ENCODE measurements around the gene UQCR10.

DNA sequence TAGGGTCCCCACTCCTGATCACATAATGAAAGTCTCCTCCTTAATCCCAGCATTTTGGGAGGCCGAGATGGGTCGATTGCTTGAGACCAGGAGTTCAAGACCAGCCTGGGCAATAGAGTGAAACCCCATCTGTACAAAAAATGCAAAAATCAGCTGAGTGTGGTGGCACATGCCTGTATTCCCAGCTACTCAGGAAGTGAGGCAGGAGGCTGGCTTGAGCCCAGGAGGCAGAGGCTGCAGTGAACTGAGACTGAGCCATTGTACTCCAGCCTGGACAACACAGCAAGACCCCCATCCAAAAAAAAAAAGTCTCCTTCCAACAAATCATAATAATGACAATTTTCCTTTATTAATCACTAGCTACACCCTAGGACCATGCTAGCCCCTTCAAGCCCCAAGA is 15.5 kb upstream of the UQCR10 start:
- TF ChIP-seq MXI1 (IDR thresholded peaks at IDR 0.05; ENCODE audit: borderline replicate concordance, low read depth, low read length) (no peak), MAFK (IDR thresholded peaks at IDR 0.05; ENCODE audit: low read depth, low read length) (no peak), BHLHE40 (IDR thresholded peaks at IDR 0.05; ENCODE audit: low read depth, low read length) (no peak), CEBPB (IDR thresholded peaks at IDR 0.05; ENCODE audit: low read depth, low read length) (no peak), POLR2A (IDR thresholded peaks at IDR 0.05; ENCODE audit: low read depth, low read length) (no peak), SMC3 (IDR thresholded peaks at IDR 0.05; ENCODE audit: low read depth, low read length) (no peak), RCOR1 (IDR thresholded peaks at IDR 0.05; ENCODE audit: insufficient replicate concordance, low read length) (no peak)
- TF ChIP-seq, protein P1, sequence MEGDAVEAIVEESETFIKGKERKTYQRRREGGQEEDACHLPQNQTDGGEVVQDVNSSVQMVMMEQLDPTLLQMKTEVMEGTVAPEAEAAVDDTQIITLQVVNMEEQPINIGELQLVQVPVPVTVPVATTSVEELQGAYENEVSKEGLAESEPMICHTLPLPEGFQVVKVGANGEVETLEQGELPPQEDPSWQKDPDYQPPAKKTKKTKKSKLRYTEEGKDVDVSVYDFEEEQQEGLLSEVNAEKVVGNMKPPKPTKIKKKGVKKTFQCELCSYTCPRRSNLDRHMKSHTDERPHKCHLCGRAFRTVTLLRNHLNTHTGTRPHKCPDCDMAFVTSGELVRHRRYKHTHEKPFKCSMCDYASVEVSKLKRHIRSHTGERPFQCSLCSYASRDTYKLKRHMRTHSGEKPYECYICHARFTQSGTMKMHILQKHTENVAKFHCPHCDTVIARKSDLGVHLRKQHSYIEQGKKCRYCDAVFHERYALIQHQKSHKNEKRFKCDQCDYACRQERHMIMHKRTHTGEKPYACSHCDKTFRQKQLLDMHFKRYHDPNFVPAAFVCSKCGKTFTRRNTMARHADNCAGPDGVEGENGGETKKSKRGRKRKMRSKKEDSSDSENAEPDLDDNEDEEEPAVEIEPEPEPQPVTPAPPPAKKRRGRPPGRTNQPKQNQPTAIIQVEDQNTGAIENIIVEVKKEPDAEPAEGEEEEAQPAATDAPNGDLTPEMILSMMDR (conservative IDR thresholded peaks at IDR 0.05; ENCODE audit: low read depth, low read length), result no peak
- TF ChIP-seq, protein P2, sequence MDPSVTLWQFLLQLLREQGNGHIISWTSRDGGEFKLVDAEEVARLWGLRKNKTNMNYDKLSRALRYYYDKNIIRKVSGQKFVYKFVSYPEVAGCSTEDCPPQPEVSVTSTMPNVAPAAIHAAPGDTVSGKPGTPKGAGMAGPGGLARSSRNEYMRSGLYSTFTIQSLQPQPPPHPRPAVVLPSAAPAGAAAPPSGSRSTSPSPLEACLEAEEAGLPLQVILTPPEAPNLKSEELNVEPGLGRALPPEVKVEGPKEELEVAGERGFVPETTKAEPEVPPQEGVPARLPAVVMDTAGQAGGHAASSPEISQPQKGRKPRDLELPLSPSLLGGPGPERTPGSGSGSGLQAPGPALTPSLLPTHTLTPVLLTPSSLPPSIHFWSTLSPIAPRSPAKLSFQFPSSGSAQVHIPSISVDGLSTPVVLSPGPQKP (IDR thresholded peaks at IDR 0.05; ENCODE audit: borderline replicate concordance, low read depth, low read length), result no peak
- TF ChIP-seq, protein P3, sequence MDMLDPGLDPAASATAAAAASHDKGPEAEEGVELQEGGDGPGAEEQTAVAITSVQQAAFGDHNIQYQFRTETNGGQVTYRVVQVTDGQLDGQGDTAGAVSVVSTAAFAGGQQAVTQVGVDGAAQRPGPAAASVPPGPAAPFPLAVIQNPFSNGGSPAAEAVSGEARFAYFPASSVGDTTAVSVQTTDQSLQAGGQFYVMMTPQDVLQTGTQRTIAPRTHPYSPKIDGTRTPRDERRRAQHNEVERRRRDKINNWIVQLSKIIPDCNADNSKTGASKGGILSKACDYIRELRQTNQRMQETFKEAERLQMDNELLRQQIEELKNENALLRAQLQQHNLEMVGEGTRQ (IDR thresholded peaks at IDR 0.05; ENCODE audit: low read depth, low read length), result no peak
